Fibroblast of mammary gland (primary cell): ENCODE data around the gene MATCAP1.

Experiments
- DNase-seq: peaks from one replicate; pipeline ENCODE4 v3.0.0-alpha.2; 2010; ENCODE audit warnings: low read depth
- H3K4me3 ChIP-seq: 2 replicates; pipeline ENCODE4 v1.5.1; 2011; ENCODE audit warnings: low read depth, mild to moderate bottlenecking, low read length, moderate library complexity; ENCODE audit not compliant: control insufficient read depth
- TF ChIP-seq, protein P1 (sequence below): conservative IDR thresholded peaks from 2 replicates; pipeline ENCODE4 v1.5.1; 2011; ENCODE audit warnings: low read depth, low read length, inconsistent platforms; ENCODE audit not compliant: control insufficient read depth, insufficient read depth

The MATCAP1 gene

GRCh38 chr16:67227567-67227921, 43.8 kb upstream of the MATCAP1 start:
- no peak for DNase-seq
- TF ChIP-seq, protein P1, sequence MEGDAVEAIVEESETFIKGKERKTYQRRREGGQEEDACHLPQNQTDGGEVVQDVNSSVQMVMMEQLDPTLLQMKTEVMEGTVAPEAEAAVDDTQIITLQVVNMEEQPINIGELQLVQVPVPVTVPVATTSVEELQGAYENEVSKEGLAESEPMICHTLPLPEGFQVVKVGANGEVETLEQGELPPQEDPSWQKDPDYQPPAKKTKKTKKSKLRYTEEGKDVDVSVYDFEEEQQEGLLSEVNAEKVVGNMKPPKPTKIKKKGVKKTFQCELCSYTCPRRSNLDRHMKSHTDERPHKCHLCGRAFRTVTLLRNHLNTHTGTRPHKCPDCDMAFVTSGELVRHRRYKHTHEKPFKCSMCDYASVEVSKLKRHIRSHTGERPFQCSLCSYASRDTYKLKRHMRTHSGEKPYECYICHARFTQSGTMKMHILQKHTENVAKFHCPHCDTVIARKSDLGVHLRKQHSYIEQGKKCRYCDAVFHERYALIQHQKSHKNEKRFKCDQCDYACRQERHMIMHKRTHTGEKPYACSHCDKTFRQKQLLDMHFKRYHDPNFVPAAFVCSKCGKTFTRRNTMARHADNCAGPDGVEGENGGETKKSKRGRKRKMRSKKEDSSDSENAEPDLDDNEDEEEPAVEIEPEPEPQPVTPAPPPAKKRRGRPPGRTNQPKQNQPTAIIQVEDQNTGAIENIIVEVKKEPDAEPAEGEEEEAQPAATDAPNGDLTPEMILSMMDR, result no peak
- H3K4me3 ChIP-seq, result peak overlapping the region; percentile 97

DNA sequence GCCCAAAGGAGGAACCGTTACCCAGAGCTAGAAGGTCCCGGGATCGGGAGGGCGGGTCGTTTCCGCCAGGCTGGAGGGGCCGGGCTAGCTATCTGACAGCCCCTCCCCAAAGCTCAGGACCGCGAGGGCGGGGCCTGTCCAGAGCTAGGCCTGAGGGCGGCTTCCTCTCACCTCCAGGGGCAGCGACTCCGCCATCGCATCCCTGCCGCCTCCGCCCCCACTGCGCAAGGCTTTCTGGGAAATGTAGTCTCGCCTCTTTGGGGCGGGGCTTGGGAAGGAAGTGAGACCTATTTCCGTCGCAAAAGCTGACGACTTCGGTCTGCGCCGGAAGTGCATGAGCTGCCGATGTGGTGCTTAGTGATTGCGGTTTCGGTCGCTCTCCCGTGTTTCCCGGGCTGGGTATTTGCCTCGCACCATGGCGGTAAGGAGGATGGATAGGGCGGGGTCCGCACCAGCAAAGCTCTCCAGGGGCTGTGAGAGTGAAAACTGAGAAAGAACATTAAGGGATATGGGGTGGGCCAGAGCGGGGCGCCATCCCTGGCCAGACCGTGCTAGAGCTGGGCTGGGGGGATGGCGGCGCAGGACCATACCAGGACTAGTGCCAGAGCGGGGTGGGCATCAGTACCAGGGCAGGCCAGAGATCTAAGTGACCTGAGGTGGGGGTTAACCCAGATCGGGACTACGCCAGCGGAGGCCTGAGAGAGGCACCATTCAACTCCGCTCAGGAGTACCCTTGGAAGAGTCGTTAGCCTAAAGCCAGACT, 43.2 kb upstream of the MATCAP1 start, which contains the start of gene TMEM208:
TSS of gene TMEM208 (plus strand) at position 327 of the 763 bp plus-strand sequence. CDS start at position 416, 89 bp downstream.
- TF ChIP-seq, protein P1, result no peak
- H3K4me3 ChIP-seq, result peak within 1 kb of the TSS; percentile 97
- DNase-seq, result peak; percentile 98

- TF ChIP-seq, protein P1, result no peak
- peak overlapping the region; percentile 97 for H3K4me3 ChIP-seq
- DNase-seq, result no peak
Measured at GRCh38 chr16:67226295-67226803, 42.6 kb upstream of the MATCAP1 start.

DNA sequence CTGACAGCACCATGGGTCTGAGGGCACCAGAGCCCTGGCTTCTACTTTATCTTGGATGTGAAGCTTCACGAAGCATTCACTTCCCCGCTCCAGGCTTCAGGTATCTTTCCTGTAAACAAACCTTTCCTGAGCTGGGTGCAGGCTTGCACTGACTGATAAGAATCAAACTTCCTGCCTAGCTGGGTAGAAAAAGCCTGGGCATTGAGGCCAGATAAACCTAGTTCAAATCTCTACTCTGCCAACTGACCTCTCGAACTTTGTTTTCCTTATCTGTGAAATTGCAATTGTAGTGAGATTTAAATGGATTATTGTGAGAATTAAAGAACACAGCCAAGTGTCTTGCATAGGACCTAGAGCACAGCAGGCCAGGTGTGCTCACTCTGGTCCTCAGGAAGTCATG, 40.2 kb upstream of the MATCAP1 start:
- no peak overlapping the region for H3K4me3 ChIP-seq
- TF ChIP-seq, protein P1, result no peak
- DNase-seq, result no peak

- no peak overlapping the region for H3K4me3 ChIP-seq
- TF ChIP-seq, protein P1, result no peak
- no peak for DNase-seq
Measured at GRCh38 chr16:67216612-67217490, 33.1 kb upstream of the MATCAP1 start.

DNA sequence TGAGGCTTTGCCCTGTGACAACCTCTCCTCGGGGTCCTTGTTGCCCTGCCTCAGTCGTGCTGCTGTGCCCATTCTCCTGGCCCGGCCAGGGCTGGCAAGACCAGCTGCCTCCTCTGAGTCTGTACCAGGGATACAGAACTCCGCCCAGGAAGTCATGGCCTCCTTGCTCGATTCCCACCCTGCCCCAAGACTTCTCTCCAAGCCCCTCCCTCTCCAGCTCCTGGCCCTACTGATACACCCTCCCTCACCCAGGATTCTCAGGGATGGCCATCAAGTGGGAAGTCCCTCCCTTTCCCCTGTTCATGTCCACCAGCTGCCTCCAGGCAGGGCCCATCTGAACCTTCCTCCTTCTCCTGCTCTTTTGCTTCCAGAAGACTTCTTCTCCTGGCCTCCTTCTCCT, 31.9 kb upstream of the MATCAP1 start:
- TF ChIP-seq, protein P1, result no peak
- H3K4me3 ChIP-seq, result no peak overlapping the region

More for the DNA sequence above, 31.9 kb upstream of the MATCAP1 start:
- no peak for DNase-seq
